Activated CD4-positive, alpha-beta memory T cell treated with anti-CD3 and anti-CD28 coated beads for 36 hours (primary cell): ENCODE results near the gene SORL1. TPM values are rescaled to one million over a fixed set of nuclear protein-coding genes. Genes with fewer than 3 reads are reported as not detected.

Experiments used
- CTCF ChIA-PET: fragments of 350-600 bp; sonication (Branson Sonifier 250); formaldehyde crosslinking; loops from one replicate; lab custom pipeline; 2021; ENCODE audit warnings: antibody characterized with exemption, inconsistent platforms; lab: Charles Lee
- POLR2A ChIA-PET: fragments of 350-600 bp; sonication (Branson Sonifier 250); formaldehyde crosslinking; loops from one replicate; lab custom pipeline; 2021; ENCODE audit warnings: antibody characterized with exemption; lab: Charles Lee
- DNase-seq: peaks from one replicate; pipeline ENCODE4 v3.0.0-alpha.2; 2020
- H3K27ac Mint-ChIP-seq: one replicate; pipeline ENCODE4 v1.8.0; 2021; ENCODE audit warnings: mixed read lengths
- H3K27me3 Mint-ChIP-seq: one replicate; pipeline ENCODE4 v1.8.0; 2021; ENCODE audit warnings: mixed read lengths
- H3K36me3 Mint-ChIP-seq: one replicate; pipeline ENCODE4 v1.8.0; 2021; ENCODE audit warnings: mixed read lengths
- H3K4me1 Mint-ChIP-seq: one replicate; pipeline ENCODE4 v1.8.0; 2021; ENCODE audit warnings: low read depth, mixed read lengths
- H3K4me3 Mint-ChIP-seq: one replicate; pipeline ENCODE4 v1.8.0; 2021; ENCODE audit warnings: mild to moderate bottlenecking, mixed read lengths
- H3K9me3 Mint-ChIP-seq: one replicate; pipeline ENCODE4 v1.8.0; 2021; ENCODE audit warnings: mixed read lengths
- intact Hi-C: fragments of 100-400 bp; cut with micrococcal nuclease; formaldehyde crosslinking; loops from one replicate; pipeline ENCODE4 v1.15.1; 2023
- total RNA-seq, 2 experiments: library from RNA; stranded (reverse); gene quantifications; one replicate each; pipeline ENCODE4 v1.2.3, GENCODE V29; 2021

SORL1 gene
- total RNA-seq, 2 experiments from 2014 or later = 48.1 to 49.3 TPM

DNA sequence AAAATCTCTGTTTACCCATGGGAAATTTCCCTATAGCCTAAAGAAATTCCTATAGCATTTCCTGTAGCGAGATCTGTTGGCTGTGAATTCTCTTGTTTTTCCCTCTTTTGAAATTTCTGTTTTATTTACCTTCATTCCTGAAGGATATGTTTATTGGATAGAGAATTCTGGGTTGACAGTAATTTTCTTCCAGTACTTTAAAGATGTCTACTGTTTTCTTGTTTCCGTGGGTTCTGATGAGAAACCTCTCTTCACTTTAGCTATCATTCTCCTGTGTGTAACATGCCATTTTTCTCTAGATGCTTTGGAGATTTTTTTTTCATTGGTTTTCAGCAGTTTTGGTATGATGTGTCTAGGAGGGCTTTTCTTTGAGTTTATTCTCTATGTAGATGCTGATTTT lies 78.1 kb downstream of the SORL1 start:
- intact Hi-C loops = no loop called here
- no peak overlapping the region for H3K4me3 Mint-ChIP-seq
- no peak for DNase-seq
- no peak overlapping the region for H3K27ac Mint-ChIP-seq
- no peaks in the 10 kb centered on the region for H3K27me3 Mint-ChIP-seq
- POLR2A ChIA-PET = no interaction called here
- peaks cover 16% of the 10 kb centered on the region for H3K9me3 Mint-ChIP-seq
- H3K36me3 Mint-ChIP-seq = peaks cover 55% of the 10 kb centered on the region
- H3K4me1 Mint-ChIP-seq = peaks cover 31% of the 10 kb centered on the region
- CTCF ChIA-PET = interaction anchor here (0.6 kb wide), 1 partner anchor 37 kb away, joined by 3 read pairs; no protein-coding TSS in a partner anchor

DNA sequence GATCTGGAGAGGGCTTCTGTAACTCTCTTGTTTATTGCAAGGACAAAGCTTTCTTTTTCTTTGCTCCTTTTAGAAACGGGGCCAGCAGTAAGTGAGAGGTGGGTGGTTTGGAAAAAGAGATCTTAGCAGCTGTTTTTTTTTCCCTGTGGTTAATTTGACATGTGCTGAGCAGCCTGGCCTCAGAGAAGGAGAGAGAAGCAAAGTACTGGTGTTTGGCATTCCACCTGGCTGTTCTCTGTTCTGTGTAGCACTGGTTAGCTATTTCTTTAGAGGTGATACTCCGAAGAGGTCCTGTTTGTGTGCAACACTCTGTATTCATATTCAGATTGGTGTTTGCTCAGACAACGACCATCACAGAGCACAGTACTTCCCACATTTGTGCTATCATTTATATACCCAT lies 81.5 kb downstream of the SORL1 start:
- intact Hi-C loops = no loop called here
- Mint-ChIP-seq H3K36me3 (peaks cover 46% of the 10 kb centered on the region), H3K27me3 (no peaks in the 10 kb centered on the region), H3K9me3 (peaks cover 11% of the 10 kb centered on the region), H3K4me3 (no peak overlapping the region), H3K4me1 (peaks cover 46% of the 10 kb centered on the region), H3K27ac (no peak overlapping the region)
- CTCF ChIA-PET = interaction anchor here (0.7 to 1.3 kb wide), 2 partner anchors 41 to 57 kb away, joined by 4 to 5 read pairs; no protein-coding TSS in a partner anchor
- no peak for DNase-seq
- POLR2A ChIA-PET = interaction anchor here (1.0 to 1.1 kb wide), 2 partner anchors 9 to 79 kb away, joined by 3 to 4 read pairs; no protein-coding TSS in a partner anchor

DNA sequence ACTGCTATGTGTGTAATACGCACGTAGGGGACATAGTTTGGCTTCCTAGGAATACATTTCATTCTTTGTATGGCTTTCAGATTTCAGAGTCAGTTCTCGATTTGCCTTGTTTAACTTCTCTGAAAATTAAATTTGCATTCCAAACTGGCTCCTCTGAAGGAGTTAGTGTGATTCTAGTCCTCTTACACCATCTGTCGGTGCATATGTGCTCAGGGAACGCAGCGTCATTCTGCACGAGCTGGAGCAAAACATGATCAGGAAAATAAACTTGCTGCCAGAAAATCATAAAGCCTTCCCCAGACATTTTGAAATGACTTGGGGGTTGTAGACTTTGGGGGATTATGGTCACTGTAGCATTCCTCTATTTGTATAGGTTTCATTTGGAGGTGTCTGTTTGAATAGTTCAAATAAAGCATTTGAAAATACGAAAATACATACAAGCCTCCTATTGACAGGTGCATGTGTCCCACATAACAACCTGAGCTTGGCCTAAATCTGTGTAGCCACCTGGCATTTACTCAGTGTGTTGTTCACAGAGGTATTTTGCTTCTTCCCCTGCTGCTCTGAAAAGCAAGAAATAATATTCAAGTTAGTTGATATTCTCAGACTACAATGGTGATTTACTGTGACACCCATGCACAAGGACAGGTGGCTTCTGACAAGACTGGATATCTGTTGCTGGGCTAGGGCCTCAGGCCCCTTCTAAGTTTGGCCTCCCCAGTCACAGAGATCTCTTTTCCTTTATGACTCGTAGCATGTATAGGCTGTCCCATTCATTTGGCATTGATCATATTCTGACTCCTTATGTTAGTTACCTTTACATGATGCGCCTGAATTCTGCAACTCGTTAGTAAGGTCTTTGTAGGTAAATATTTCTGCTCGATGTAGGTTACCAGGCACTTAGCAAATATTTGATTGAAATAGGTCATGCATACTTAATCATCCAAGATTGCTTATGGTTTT lies 82.3 kb downstream of the SORL1 start:
- H3K36me3 Mint-ChIP-seq = peaks cover 43% of the 10 kb centered on the region
- ChIA-PET CTCF (interaction anchor here (1.3 kb wide), 1 partner anchor 56 kb away, joined by 5 read pairs; no protein-coding TSS in a partner anchor), POLR2A (interaction anchor here (1.0 to 1.1 kb wide), 2 partner anchors 10 to 80 kb away, joined by 3 to 4 read pairs; no protein-coding TSS in a partner anchor)
- no peaks in the 10 kb centered on the region for H3K27me3 Mint-ChIP-seq
- H3K27ac Mint-ChIP-seq = no peak overlapping the region
- H3K4me3 Mint-ChIP-seq = no peak overlapping the region
- intact Hi-C loops = loop anchor here (5.0 kb wide), 1 partner anchor 48 kb away; no protein-coding TSS in a partner anchor
- DNase-seq = no peak
- H3K4me1 Mint-ChIP-seq = peaks cover 51% of the 10 kb centered on the region
- H3K9me3 Mint-ChIP-seq = peaks cover 11% of the 10 kb centered on the region

DNA sequence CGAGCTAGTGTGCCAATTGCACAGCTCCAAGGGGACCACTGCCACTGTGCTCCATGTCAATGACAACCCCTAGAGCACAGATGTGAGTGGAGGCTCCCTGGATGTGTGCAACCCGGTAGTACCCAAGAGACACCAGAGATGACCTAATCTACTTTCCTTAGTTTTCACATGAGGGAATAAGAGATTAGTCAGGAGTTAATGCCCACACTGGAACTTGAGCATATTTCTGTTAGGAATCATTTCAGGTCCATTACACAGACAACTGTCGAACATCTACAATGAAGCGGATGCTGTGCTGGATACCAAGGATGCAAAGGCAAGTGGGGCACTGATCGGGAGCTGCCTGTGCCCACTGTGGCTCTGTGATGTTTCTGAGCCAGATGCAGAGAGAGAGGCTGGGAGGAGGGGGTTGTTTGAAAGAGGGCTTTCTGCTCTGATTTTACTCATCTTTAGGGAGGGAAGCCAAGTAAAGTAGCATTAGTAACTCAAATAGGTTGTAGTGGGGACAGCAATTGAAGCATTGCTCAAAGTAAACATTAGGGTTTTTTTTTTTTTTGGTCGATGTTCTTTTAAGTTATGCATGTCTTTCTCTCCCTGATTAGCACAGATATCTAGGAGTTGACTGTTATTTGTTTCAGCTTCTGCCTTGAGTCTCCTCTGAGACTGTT lies 83.1 kb downstream of the SORL1 start:
- Mint-ChIP-seq H3K27ac (no peak overlapping the region), H3K4me3 (no peak overlapping the region), H3K9me3 (peaks cover 5% of the 10 kb centered on the region), H3K36me3 (peaks cover 36% of the 10 kb centered on the region), H3K4me1 (peaks cover 59% of the 10 kb centered on the region), H3K27me3 (no peaks in the 10 kb centered on the region)
- ChIA-PET POLR2A (no interaction called here), CTCF (no interaction called here)
- DNase-seq = no peak
- intact Hi-C loops = loop anchor here (5.0 kb wide), 1 partner anchor 47 kb away; no protein-coding TSS in a partner anchor

DNA sequence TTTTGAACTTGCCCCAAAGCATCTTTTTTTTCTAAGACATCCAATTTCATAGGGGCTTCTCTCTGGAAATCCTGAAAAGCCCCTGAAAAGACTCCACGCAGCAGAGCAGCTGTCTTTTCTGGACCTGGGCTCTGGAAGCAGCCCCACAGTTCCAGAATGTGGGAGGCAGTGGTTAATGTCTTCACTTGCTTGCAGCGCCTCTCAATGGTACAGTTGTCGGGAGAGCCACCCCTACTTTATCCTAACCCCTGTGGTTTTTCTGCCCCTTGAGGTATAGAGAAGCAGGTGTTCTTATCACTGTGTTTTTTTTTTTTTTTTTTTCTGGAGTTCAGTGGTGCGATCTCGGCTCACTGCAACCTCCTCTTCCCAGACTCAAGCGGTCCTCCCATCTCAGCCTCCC lies 84.0 kb downstream of the SORL1 start:
- Mint-ChIP-seq H3K36me3 (peaks cover 28% of the 10 kb centered on the region), H3K4me3 (no peak overlapping the region), H3K27me3 (no peaks in the 10 kb centered on the region), H3K27ac (no peak overlapping the region), H3K4me1 (peaks cover 67% of the 10 kb centered on the region), H3K9me3 (no peaks in the 10 kb centered on the region)
- CTCF ChIA-PET = interaction anchor here (0.9 kb wide), 1 partner anchor 14 kb away, joined by 3 read pairs; no protein-coding TSS in a partner anchor
- POLR2A ChIA-PET = interaction anchor here (0.6 kb wide), 1 partner anchor 104 kb away, joined by 5 read pairs; no protein-coding TSS in a partner anchor
- intact Hi-C loops = loop anchor here (5.0 kb wide), 1 partner anchor 46 kb away; no protein-coding TSS in a partner anchor
- no peak for DNase-seq

DNA sequence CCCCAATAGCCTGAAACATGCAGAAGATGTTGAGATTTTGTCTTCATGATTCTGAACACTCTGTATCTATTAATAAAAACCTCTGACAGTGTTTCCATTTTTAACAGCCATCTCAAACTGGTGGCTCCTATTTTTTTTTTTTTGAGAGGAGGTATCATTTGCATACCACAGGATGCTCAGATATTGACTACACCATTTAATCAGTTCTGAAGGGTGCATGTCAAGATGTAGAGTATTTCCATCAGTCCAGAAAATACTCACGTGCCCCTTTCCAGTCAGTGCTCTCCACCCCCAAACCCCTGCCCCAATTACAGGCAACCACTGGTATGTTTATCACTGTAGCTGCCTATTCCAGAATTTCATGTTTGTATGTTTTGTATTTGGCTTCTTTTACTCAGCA lies 85.9 kb downstream of the SORL1 start:
- ChIA-PET POLR2A (no interaction called here), CTCF (interaction anchor here (0.6 to 1.0 kb wide), 3 partner anchors 54 to 87 kb away, joined by 4 read pairs; no protein-coding TSS in a partner anchor)
- peak; percentile 60 for DNase-seq
- Mint-ChIP-seq H3K4me3 (no peak overlapping the region), H3K27me3 (no peaks in the 10 kb centered on the region), H3K27ac (peak overlapping the region; percentile 50), H3K9me3 (no peaks in the 10 kb centered on the region), H3K4me1 (peaks cover 76% of the 10 kb centered on the region), H3K36me3 (peaks cover 26% of the 10 kb centered on the region)
- intact Hi-C loops = loop anchor here (1.0 to 5.0 kb wide), 3 partner anchors 44 to 85 kb away; partner anchors contain the start of genes SORL1 and SORL1-AS1

DNA sequence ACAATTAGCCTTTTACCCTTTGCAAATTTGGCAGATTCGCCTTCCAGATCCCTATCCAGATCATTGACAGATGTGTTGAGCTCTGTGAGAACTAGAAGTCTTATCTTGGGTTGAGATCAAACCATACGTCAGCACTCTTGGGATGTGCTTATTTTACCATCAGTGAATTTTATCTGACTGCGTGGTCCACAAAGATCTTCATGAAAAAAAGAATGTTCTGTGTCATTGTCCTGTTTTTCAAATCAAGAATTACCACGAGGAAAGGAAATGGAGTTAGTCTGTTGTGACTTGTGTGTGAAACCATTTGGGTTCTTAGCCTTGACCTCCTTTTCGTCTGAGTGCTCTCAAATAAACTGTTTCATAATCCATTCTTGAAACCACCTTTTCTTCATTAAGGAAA lies 86.9 kb downstream of the SORL1 start:
- intact Hi-C loops = loop anchor here (1.0 to 5.0 kb wide), 4 partner anchors 18 to 86 kb away; partner anchors contain the start of genes SORL1 and SORL1-AS1
- no peak for DNase-seq
- Mint-ChIP-seq H3K4me1 (peaks cover 73% of the 10 kb centered on the region), H3K27me3 (no peaks in the 10 kb centered on the region), H3K27ac (peak overlapping the region; percentile 71), H3K9me3 (no peaks in the 10 kb centered on the region), H3K4me3 (no peak overlapping the region), H3K36me3 (peaks cover 24% of the 10 kb centered on the region)
- ChIA-PET CTCF (interaction anchor here (1.2 kb wide), 1 partner anchor 87 kb away, joined by 3 read pairs; the partner anchor contains the start of genes SORL1 and SORL1-AS1), POLR2A (interaction anchor here (0.6 to 1.1 kb wide), 2 partner anchors 74 to 76 kb away, joined by 3 read pairs; no protein-coding TSS in a partner anchor)

DNA sequence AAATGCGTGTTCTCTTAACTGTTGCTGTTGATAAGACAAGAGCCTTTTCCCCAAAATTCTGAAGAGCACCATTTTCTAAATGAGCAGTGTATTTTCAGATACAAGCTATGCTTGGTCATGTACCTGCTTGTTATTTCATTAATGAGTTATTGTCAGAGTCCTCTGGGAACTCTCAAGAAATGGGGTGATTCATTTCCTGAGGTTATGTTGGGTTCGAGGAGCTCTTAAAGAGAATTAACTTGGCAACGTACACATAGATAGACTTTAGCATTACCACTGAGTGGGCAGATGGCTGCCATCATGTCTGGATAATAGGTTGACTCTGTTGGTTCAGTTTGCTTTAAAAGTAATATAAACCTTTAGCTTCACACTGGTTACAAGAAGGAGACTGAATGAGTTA lies 88.5 kb downstream of the SORL1 start:
- CTCF ChIA-PET = interaction anchor here (0.7 kb wide), 1 partner anchor 65 kb away, joined by 3 read pairs; no protein-coding TSS in a partner anchor
- peaks cover 20% of the 10 kb centered on the region for H3K36me3 Mint-ChIP-seq
- POLR2A ChIA-PET = no interaction called here
- peaks cover 75% of the 10 kb centered on the region for H3K4me1 Mint-ChIP-seq
- intact Hi-C loops = no loop called here
- no peak overlapping the region for H3K4me3 Mint-ChIP-seq
- no peaks in the 10 kb centered on the region for H3K27me3 Mint-ChIP-seq
- no peaks in the 10 kb centered on the region for H3K9me3 Mint-ChIP-seq
- DNase-seq = no peak
- peak overlapping the region; percentile 66 for H3K27ac Mint-ChIP-seq

DNA sequence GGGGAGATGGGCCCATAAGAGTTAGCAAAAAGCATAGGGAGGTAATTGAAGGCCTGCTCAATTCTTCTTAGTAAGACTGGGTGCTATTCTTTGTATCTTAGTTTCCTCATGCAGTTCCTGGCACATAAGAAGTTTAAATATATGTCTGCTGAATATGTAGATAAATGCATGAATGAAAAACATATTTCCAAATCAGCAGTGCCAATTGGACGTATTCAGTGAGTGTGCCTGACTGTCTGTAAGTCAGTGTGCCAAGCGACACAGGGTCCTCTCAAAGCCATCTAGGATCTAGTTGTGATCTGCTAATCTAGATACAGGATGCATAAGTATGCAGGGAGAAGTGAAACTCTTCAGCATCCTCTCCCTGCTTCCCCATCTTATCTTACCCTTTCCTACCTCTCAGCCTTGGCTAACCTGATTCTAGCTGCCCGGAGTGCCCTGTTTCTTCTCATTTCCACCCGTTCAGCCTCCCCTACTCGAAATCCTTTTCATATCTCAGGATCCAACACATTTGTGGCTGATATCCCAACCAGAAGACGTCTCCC lies 91.8 kb downstream of the SORL1 start:
- POLR2A ChIA-PET = no interaction called here
- H3K27me3 Mint-ChIP-seq = no peaks in the 10 kb centered on the region
- intact Hi-C loops = no loop called here
- CTCF ChIA-PET = no interaction called here
- H3K4me3 Mint-ChIP-seq = no peak overlapping the region
- DNase-seq = no peak
- no peaks in the 10 kb centered on the region for H3K9me3 Mint-ChIP-seq
- H3K36me3 Mint-ChIP-seq = peaks cover 27% of the 10 kb centered on the region
- no peak overlapping the region for H3K27ac Mint-ChIP-seq
- peaks cover 69% of the 10 kb centered on the region for H3K4me1 Mint-ChIP-seq

DNA sequence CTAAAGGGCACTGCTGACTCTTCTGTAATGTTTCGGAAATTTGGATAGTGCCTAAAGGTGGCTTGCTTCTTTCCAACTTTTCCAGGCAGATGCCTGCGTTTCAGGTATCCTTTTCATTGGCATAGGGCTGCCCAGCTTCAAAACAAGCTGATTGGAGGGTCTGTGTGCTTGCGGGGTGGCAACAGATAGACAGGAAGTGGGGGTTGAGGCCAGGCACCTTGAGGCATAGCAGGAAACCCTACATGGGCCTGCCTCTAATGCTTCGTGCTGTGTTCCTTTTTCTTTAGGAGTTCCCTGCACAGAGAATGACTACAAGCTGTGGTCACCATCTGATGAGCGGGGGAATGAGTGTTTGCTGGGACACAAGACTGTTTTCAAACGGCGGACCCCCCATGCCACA lies 92.8 kb downstream of the SORL1 start:
- H3K27ac Mint-ChIP-seq = peak overlapping the region; percentile 70
- intact Hi-C loops = no loop called here
- H3K9me3 Mint-ChIP-seq = no peaks in the 10 kb centered on the region
- DNase-seq = peak; percentile 51
- ChIA-PET POLR2A (no interaction called here), CTCF (no interaction called here)
- H3K27me3 Mint-ChIP-seq = no peaks in the 10 kb centered on the region
- peaks cover 23% of the 10 kb centered on the region for H3K36me3 Mint-ChIP-seq
- H3K4me3 Mint-ChIP-seq = no peak overlapping the region
- H3K4me1 Mint-ChIP-seq = peaks cover 61% of the 10 kb centered on the region

DNA sequence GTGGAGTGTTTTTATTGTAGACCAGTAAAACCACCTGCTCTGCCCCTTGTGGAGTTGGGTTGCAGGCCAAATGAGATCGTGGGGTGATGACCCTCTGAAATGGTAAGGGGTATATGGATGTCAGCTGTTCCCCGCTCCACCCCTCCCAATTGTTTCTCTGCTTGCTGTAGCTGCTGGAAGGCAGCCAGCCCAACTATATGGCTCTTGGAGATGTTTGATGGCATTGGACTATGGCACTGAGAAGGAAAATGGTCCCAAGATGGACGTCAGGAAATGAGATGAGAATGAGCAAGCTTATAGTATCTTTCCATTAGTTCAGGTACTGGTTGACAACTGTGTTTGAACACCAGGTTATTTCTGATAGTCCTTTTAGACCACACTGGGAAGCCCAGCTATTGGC lies 95.5 kb downstream of the SORL1 start:
- intact Hi-C loops = no loop called here
- POLR2A ChIA-PET = interaction anchor here (1.0 kb wide), 1 partner anchor 26 kb away, joined by 3 read pairs; no protein-coding TSS in a partner anchor
- no peaks in the 10 kb centered on the region for H3K9me3 Mint-ChIP-seq
- peaks cover 22% of the 10 kb centered on the region for H3K36me3 Mint-ChIP-seq
- DNase-seq = no peak
- H3K27ac Mint-ChIP-seq = no peak overlapping the region
- CTCF ChIA-PET = no interaction called here
- H3K4me1 Mint-ChIP-seq = peaks cover 39% of the 10 kb centered on the region
- no peak overlapping the region for H3K4me3 Mint-ChIP-seq
- H3K27me3 Mint-ChIP-seq = no peaks in the 10 kb centered on the region
